ENCODE measurements around the gene TMTC1. TPM values are rescaled to one million over a fixed set of nuclear protein-coding genes. Genes with fewer than 3 reads are reported as not detected.

TMTC1 gene
- polyA plus RNA-seq, 4 donors: 1.1 to 11.4 (median 1.1) TPM

DNA sequence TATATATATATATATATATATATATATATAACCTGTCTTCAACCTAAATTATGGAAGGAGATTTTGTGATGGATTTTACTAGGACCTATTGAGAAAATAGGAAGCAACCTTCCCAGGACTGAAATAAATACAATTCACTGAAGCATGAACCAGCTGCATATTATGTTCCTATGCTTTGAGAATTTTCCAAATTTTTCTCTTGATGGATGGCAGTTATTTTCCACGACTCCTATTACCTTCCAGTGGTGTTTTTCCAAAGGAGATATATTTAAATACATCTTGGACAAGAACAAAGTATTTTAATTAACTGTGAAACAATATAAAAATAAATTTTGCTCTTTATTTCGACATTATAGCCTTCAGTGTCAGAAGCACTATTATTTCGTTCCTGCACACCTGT lies 87.9 kb downstream of the TMTC1 start:
- DNase-seq: no peak
- Histone ChIP-seq H3K27me3 (ENCODE audit: control insufficient read depth in 3 of 3, insufficient read depth in 3 of 3, low read length in 3 of 3) (no peaks in the 10 kb centered on the region), H3K27ac (ENCODE audit: low read depth in 1 of 3, low read length in 2 of 3) (no peak overlapping the region), H3K36me3 (ENCODE audit: control insufficient read depth in 3 of 3, insufficient read depth in 2 of 3, low read depth in 1 of 3, low read length in 3 of 3) (no peaks in the 10 kb centered on the region), H3K4me3 (ENCODE audit: low read depth in 1 of 3, low read length in 3 of 3) (no peak overlapping the region), H3K9me3 (ENCODE audit: control insufficient read depth in 2 of 2, insufficient read depth in 1 of 2, low read depth in 1 of 2, low read length in 1 of 2) (no peaks in the 10 kb centered on the region), H3K4me1 (ENCODE audit: control insufficient read depth in 3 of 3, insufficient read depth in 2 of 3, low read depth in 1 of 3, low read length in 2 of 3) (no peaks in the 10 kb centered on the region)
- WGBS, 3 donors: 61 to 76% (median 66%) methylated on average over 3 of the region's 3 CpGs
- FAIRE-seq: no peak

DNA sequence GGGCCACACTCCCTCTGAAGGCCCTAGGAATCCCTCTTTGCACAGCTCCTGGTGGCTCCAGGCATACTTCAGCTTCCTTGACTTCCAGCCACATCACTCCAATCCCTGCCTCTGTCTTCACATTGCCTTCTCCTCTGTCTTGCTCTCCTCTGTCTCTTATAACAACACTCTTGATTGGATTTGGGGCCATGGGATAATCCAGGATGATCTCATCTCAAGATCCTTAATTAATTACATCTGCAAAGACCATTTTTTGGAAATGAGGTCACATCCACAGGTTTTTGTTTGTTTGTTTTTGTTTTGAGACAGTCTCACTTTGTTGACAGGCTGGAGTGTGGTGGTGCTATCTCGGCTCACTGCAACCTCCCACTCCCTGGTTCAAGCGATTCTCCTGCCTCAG lies 88.7 kb downstream of the TMTC1 start:
- 86 to 89% (median 87%) methylated on average over 2 of the region's 2 CpGs for WGBS, 3 donors
- DNase-seq (no peak), FAIRE-seq (no peak)
- Histone ChIP-seq H3K4me3 (ENCODE audit: low read depth in 1 of 3, low read length in 3 of 3) (no peak overlapping the region), H3K27ac (ENCODE audit: low read depth in 1 of 3, low read length in 2 of 3) (no peak overlapping the region), H3K9me3 (ENCODE audit: control insufficient read depth in 2 of 2, insufficient read depth in 1 of 2, low read depth in 1 of 2, low read length in 1 of 2) (no peaks in the 10 kb centered on the region), H3K27me3 (ENCODE audit: control insufficient read depth in 3 of 3, insufficient read depth in 3 of 3, low read length in 3 of 3) (no peaks in the 10 kb centered on the region), H3K4me1 (ENCODE audit: control insufficient read depth in 3 of 3, insufficient read depth in 2 of 3, low read depth in 1 of 3, low read length in 2 of 3) (no peaks in the 10 kb centered on the region), H3K36me3 (ENCODE audit: control insufficient read depth in 3 of 3, insufficient read depth in 2 of 3, low read depth in 1 of 3, low read length in 3 of 3) (no peaks in the 10 kb centered on the region)

GRCh38 chr12:29694002-29694401 lies 89.7 kb downstream of the TMTC1 start:
- Histone ChIP-seq H3K27me3 (ENCODE audit: control insufficient read depth in 3 of 3, insufficient read depth in 3 of 3, low read length in 3 of 3) (no peaks in the 10 kb centered on the region), H3K36me3 (ENCODE audit: control insufficient read depth in 3 of 3, insufficient read depth in 2 of 3, low read depth in 1 of 3, low read length in 3 of 3) (no peaks in the 10 kb centered on the region), H3K4me1 (ENCODE audit: control insufficient read depth in 3 of 3, insufficient read depth in 2 of 3, low read depth in 1 of 3, low read length in 2 of 3) (no peaks in the 10 kb centered on the region), H3K9me3 (ENCODE audit: control insufficient read depth in 2 of 2, insufficient read depth in 1 of 2, low read depth in 1 of 2, low read length in 1 of 2) (no peaks in the 10 kb centered on the region), H3K27ac (ENCODE audit: low read depth in 1 of 3, low read length in 2 of 3) (no peak overlapping the region), H3K4me3 (ENCODE audit: low read depth in 1 of 3, low read length in 3 of 3) (no peak overlapping the region)
- WGBS, 3 donors: 88 to 92% (median 89%) methylated on average over 5 of the region's 5 CpGs
- DNase-seq: no peak
- FAIRE-seq: no peak

DNA sequence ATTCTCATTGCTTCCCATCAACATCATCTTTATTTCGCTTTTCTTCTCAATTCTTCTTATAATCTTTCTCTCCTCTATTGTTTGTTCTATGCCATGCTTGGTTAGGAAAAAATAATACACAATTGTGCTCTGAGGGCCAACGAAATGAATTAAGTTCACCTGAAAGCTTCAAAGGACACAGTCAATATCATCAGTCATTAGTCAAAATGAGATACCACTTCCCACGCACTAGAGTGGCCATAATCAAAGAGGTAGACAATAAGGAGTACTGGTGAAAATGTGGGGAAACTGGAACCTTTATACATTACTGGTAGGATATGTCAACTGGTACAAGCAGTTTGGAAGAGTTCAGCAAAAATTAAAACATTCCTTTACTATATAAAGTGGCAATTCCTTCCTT lies 91.5 kb downstream of the TMTC1 start:
- WGBS, 3 donors: 61 to 80% (median 63%) methylated on average over 3 of the region's 3 CpGs
- FAIRE-seq (no peak), DNase-seq (no peak)

DNA sequence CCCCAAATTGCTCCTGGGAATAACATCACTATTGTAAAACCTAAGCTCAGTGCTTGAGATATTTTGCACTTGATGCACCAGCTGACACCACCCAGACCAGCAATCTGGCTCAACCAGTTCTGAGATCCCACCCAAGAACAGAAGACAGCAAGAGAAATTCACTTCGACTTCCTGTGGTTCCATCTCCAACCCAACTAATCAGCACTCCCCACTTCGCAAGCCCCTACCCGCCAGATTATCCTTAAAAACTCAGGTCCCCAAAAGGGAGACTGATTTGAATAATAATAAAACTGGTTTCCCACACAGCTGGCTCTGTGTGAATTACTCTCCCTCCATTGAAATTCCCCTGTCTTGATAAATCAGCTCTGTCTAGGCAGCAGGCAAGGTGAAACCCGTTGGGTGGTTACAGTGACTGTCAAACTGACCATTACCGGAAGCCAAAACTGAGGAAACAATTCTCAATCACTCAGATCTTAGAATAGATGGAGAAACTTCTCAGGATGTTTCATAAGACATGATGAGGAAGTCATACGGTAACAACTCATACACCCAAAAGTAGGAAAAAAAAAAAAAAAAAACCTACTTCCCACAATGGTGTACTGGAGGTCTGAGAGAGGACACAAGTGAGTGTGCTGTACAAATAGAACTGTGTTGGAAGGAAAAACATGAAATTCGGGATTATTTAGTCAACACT lies 92.4 kb downstream of the TMTC1 start:
- peaks cover 0 to 1% of the 10 kb centered on the region in 2 donors for H3K9me3 ChIP-seq (ENCODE audit: control insufficient read depth in 2 of 2, insufficient read depth in 1 of 2, low read depth in 1 of 2, low read length in 1 of 2)
- peaks cover 0 to 2% (median 0%) of the 10 kb centered on the region in 3 donors for H3K27me3 ChIP-seq (ENCODE audit: control insufficient read depth in 3 of 3, insufficient read depth in 3 of 3, low read length in 3 of 3)
- H3K27ac ChIP-seq (ENCODE audit: low read depth in 1 of 3, low read length in 2 of 3): no peak overlapping the region
- 54 to 59% (median 57%) methylated on average over 7 of the region's 7 CpGs for WGBS, 3 donors
- no peak for FAIRE-seq
- no peaks in the 10 kb centered on the region for H3K4me1 ChIP-seq (ENCODE audit: control insufficient read depth in 3 of 3, insufficient read depth in 2 of 3, low read depth in 1 of 3, low read length in 2 of 3)
- no peak overlapping the region for H3K4me3 ChIP-seq (ENCODE audit: low read depth in 1 of 3, low read length in 3 of 3)
- no peaks in the 10 kb centered on the region for H3K36me3 ChIP-seq (ENCODE audit: control insufficient read depth in 3 of 3, insufficient read depth in 2 of 3, low read depth in 1 of 3, low read length in 3 of 3)
- no peak for DNase-seq

More for the DNA sequence above, 91.5 kb downstream of the TMTC1 start:
- no peaks in the 10 kb centered on the region for H3K36me3 ChIP-seq (ENCODE audit: control insufficient read depth in 3 of 3, insufficient read depth in 2 of 3, low read depth in 1 of 3, low read length in 3 of 3)
- H3K27ac ChIP-seq (ENCODE audit: low read depth in 1 of 3, low read length in 2 of 3): no peak overlapping the region
- no peaks in the 10 kb centered on the region for H3K9me3 ChIP-seq (ENCODE audit: control insufficient read depth in 2 of 2, insufficient read depth in 1 of 2, low read depth in 1 of 2, low read length in 1 of 2)
- peaks cover 0 to 2% (median 0%) of the 10 kb centered on the region in 3 donors for H3K27me3 ChIP-seq (ENCODE audit: control insufficient read depth in 3 of 3, insufficient read depth in 3 of 3, low read length in 3 of 3)
- H3K4me1 ChIP-seq (ENCODE audit: control insufficient read depth in 3 of 3, insufficient read depth in 2 of 3, low read depth in 1 of 3, low read length in 2 of 3): no peaks in the 10 kb centered on the region
- H3K4me3 ChIP-seq (ENCODE audit: low read depth in 1 of 3, low read length in 3 of 3): no peak overlapping the region

GRCh38 chr12:29690728-29691127 lies 93.0 kb downstream of the TMTC1 start:
- Histone ChIP-seq H3K36me3 (ENCODE audit: control insufficient read depth in 3 of 3, insufficient read depth in 2 of 3, low read depth in 1 of 3, low read length in 3 of 3) (no peaks in the 10 kb centered on the region), H3K4me1 (ENCODE audit: control insufficient read depth in 3 of 3, insufficient read depth in 2 of 3, low read depth in 1 of 3, low read length in 2 of 3) (no peaks in the 10 kb centered on the region), H3K27ac (ENCODE audit: low read depth in 1 of 3, low read length in 2 of 3) (no peak overlapping the region), H3K9me3 (ENCODE audit: control insufficient read depth in 2 of 2, insufficient read depth in 1 of 2, low read depth in 1 of 2, low read length in 1 of 2) (peaks cover 0 to 1% of the 10 kb centered on the region in 2 donors), H3K4me3 (ENCODE audit: low read depth in 1 of 3, low read length in 3 of 3) (no peak overlapping the region), H3K27me3 (ENCODE audit: control insufficient read depth in 3 of 3, insufficient read depth in 3 of 3, low read length in 3 of 3) (peaks cover 0 to 2% (median 0%) of the 10 kb centered on the region in 3 donors)
- WGBS, 3 donors: 73 to 81% (median 80%) methylated on average over 1 of the region's 1 CpG
- FAIRE-seq: no peak
- DNase-seq: no peak

- Histone ChIP-seq H3K4me1 (ENCODE audit: control insufficient read depth in 3 of 3, insufficient read depth in 2 of 3, low read depth in 1 of 3, low read length in 2 of 3) (no peaks in the 10 kb centered on the region), H3K9me3 (ENCODE audit: control insufficient read depth in 2 of 2, insufficient read depth in 1 of 2, low read depth in 1 of 2, low read length in 1 of 2) (peaks cover 0 to 1% of the 10 kb centered on the region in 2 donors), H3K27me3 (ENCODE audit: control insufficient read depth in 3 of 3, insufficient read depth in 3 of 3, low read length in 3 of 3) (peaks cover 0 to 2% (median 0%) of the 10 kb centered on the region in 3 donors), H3K36me3 (ENCODE audit: control insufficient read depth in 3 of 3, insufficient read depth in 2 of 3, low read depth in 1 of 3, low read length in 3 of 3) (no peaks in the 10 kb centered on the region), H3K27ac (ENCODE audit: low read depth in 1 of 3, low read length in 2 of 3) (no peak overlapping the region), H3K4me3 (ENCODE audit: low read depth in 1 of 3, low read length in 3 of 3) (no peak overlapping the region)
- WGBS, 3 donors: 75 to 83% (median 77%) methylated on average over 1 of the region's 1 CpG
- DNase-seq (no peak), FAIRE-seq (no peak)
Observed at GRCh38 chr12:29688914-29689313, 94.8 kb downstream of the TMTC1 start.

DNA sequence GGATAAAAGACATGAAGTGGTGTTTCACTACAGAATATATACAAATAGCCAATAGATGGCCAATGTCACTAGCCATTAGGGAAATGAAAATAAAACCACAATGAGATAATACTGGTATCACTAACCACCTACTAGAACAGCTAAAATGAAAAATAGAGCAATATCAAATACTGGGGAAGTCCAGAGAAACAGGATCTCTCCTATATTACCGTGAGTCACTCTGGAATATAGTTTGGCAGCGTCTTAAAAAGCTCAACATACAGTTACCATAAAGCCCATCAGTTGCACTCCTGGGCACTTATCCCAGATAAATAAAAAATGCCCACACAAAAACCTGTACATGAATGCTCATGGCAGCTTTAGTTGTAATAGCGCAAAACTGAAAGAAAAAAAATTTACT lies 101.7 kb downstream of the TMTC1 start:
- H3K4me1 ChIP-seq (ENCODE audit: control insufficient read depth in 3 of 3, insufficient read depth in 2 of 3, low read depth in 1 of 3, low read length in 2 of 3): no peaks in the 10 kb centered on the region
- no peak overlapping the region for H3K4me3 ChIP-seq (ENCODE audit: low read depth in 1 of 3, low read length in 3 of 3)
- FAIRE-seq: no peak
- H3K9me3 ChIP-seq (ENCODE audit: control insufficient read depth in 2 of 2, insufficient read depth in 1 of 2, low read depth in 1 of 2, low read length in 1 of 2): peaks cover 0 to 1% of the 10 kb centered on the region in 2 donors
- H3K36me3 ChIP-seq (ENCODE audit: control insufficient read depth in 3 of 3, insufficient read depth in 2 of 3, low read depth in 1 of 3, low read length in 3 of 3): no peaks in the 10 kb centered on the region
- no peak for DNase-seq
- H3K27ac ChIP-seq (ENCODE audit: low read depth in 1 of 3, low read length in 2 of 3): no peak overlapping the region
- no peaks in the 10 kb centered on the region for H3K27me3 ChIP-seq (ENCODE audit: control insufficient read depth in 3 of 3, insufficient read depth in 3 of 3, low read length in 3 of 3)
- WGBS, 3 donors: 87 to 90% (median 88%) methylated on average over 3 of the region's 3 CpGs

GRCh38 chr12:29681370-29681769 lies 102.4 kb downstream of the TMTC1 start:
- no peak for DNase-seq
- Histone ChIP-seq H3K4me1 (ENCODE audit: control insufficient read depth in 3 of 3, insufficient read depth in 2 of 3, low read depth in 1 of 3, low read length in 2 of 3) (no peaks in the 10 kb centered on the region), H3K27ac (ENCODE audit: low read depth in 1 of 3, low read length in 2 of 3) (no peak overlapping the region), H3K36me3 (ENCODE audit: control insufficient read depth in 3 of 3, insufficient read depth in 2 of 3, low read depth in 1 of 3, low read length in 3 of 3) (no peaks in the 10 kb centered on the region), H3K27me3 (ENCODE audit: control insufficient read depth in 3 of 3, insufficient read depth in 3 of 3, low read length in 3 of 3) (no peaks in the 10 kb centered on the region), H3K4me3 (ENCODE audit: low read depth in 1 of 3, low read length in 3 of 3) (no peak overlapping the region), H3K9me3 (ENCODE audit: control insufficient read depth in 2 of 2, insufficient read depth in 1 of 2, low read depth in 1 of 2, low read length in 1 of 2) (peaks cover 0 to under 1% of the 10 kb centered on the region in 2 donors)
- FAIRE-seq: no peak
- WGBS, 3 donors: 78 to 91% (median 83%) methylated on average over 1 of the region's 1 CpG

Measured in small intestine (tissue), 7 donors.